ENCODE data around the gene POMT2. TPM values are rescaled to one million over a fixed set of nuclear protein-coding genes. Genes with fewer than 3 reads are reported as not detected.

POMT2 gene
- polyA plus RNA-seq (2012; rRNA removed): 19.9 and 22.8 TPM in 2 replicates
- 10.6 and 11.6 TPM in 2 replicates for polyA plus RNA-seq (2012; cell fraction: cytosol; rRNA removed)
- polyA plus RNA-seq (2012; cell fraction: nucleus; rRNA removed): 74.6 and 108 TPM in 2 replicates

DNA sequence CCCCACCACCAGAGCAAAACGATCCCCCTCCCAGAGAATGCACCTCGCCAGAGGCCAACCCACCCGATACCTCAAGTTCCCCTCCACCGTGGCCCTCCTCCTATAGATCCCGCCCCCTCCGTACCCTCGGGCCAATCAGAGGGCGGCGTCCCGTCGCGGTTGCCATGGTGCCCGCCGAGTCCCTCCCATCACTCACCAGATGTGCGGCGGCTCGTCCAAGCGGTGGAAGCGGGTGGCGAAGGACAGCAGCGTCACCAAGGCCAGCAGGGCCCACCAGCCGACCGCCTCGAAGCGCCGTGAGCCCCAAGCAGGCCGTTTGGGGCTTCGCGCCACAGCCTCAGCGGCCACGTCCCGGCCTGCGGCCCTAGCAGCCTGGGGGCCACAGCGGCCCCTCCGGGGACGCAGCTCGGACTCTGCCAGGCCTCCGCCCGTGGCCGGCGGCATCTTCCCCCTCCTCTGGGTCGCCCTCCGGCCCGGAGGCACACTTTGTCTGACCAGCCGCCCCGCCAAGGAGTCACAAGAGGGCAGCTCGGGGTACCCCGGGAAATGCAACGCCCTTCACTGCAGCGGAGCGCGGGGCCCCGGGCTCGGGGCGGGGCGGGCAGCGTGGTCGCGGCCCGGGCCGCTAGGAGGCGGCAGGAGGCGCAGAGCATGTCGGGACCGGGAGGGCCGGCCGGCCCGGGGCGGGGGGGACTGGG is at the start of gene POMT2:
POMT2 (minus strand) TSS at position 646 of the 698 bp plus-strand sequence; CDS start at position 444, 202 bp downstream.
- no peaks in the 10 kb centered on the region for H3K27me3 ChIP-seq (ENCODE audit: insufficient read depth)
- peak within 1 kb of the TSS; percentile 99 for H2AFZ ChIP-seq (ENCODE audit: low read depth)
- H3K79me2 ChIP-seq (ENCODE audit: insufficient read depth): peaks cover 37% of the 10 kb centered on the region
- H3K9ac ChIP-seq: peak within 1 kb of the TSS; percentile 84
- DNase-seq: peak; percentile 89
- 0% methylated on average over 12 of the region's 69 CpGs for WGBS (ENCODE audit: low lambda C conversion rate)
- TF ChIP-seq NRF1 (IDR thresholded peaks at IDR 0.05; ENCODE audit: low read depth, low read length) (no peak), ELF1 (IDR thresholded peaks at IDR 0.05) (no peak), FOSL2 (IDR thresholded peaks at IDR 0.05; ENCODE audit: borderline replicate concordance, low read depth) (no peak), PBX3 (IDR thresholded peaks at IDR 0.05) (peak; percentile 40; the same call in 1 of the 2 replicates), CHD2 (IDR thresholded peaks at IDR 0.05; ENCODE audit: low read length, partially characterized antibody) (no peak), CTCF (IDR thresholded peaks at IDR 0.05) (peak; percentile 50), TAF1 (IDR thresholded peaks at IDR 0.05; ENCODE audit: borderline replicate concordance, low read depth, low read length) (peak; percentile 42; the same call in 1 of the 2 replicates), MXI1 (IDR thresholded peaks at IDR 0.05; ENCODE audit: low read depth, low read length) (peak; percentile 70), REST (IDR thresholded peaks at IDR 0.05; ENCODE audit: low read depth, low read length) (no peak), POLR2AphosphoS5 (IDR thresholded peaks at IDR 0.05; ENCODE audit: low read depth, low read length) (peak; percentile 59; the same call in 1 of the 2 replicates), TCF12 (IDR thresholded peaks at IDR 0.05) (peak; percentile 4; the same call in 1 of the 2 replicates)
- TF ChIP-seq, protein P1, sequence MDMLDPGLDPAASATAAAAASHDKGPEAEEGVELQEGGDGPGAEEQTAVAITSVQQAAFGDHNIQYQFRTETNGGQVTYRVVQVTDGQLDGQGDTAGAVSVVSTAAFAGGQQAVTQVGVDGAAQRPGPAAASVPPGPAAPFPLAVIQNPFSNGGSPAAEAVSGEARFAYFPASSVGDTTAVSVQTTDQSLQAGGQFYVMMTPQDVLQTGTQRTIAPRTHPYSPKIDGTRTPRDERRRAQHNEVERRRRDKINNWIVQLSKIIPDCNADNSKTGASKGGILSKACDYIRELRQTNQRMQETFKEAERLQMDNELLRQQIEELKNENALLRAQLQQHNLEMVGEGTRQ (IDR thresholded peaks at IDR 0.05; ENCODE audit: borderline replicate concordance, low read depth, low read length): no peak
- TF ChIP-seq, protein P2, sequence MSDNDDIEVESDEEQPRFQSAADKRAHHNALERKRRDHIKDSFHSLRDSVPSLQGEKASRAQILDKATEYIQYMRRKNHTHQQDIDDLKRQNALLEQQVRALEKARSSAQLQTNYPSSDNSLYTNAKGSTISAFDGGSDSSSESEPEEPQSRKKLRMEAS (IDR thresholded peaks at IDR 0.05; ENCODE audit: low read depth): peak; percentile 45; the same call in 1 of the 2 replicates
- H4K20me1 ChIP-seq (ENCODE audit: insufficient read depth): peaks cover 4% of the 10 kb centered on the region
- H3K36me3 ChIP-seq (replicated peaks in 1 of 2; ENCODE audit: control insufficient read depth in 1 of 2, insufficient read depth in 2 of 2, low read length in 1 of 2): no peaks in the 10 kb centered on the region
- peak within 1 kb of the TSS; percentile 98 for H3K4me2 ChIP-seq
- H3K27ac ChIP-seq (ENCODE audit: low read depth in 2 of 2, low read length in 1 of 2): peak within 1 kb of the TSS; percentile 96 to 98
- POLR2A ChIA-PET: interaction anchor here (0.6 to 1.8 kb wide), 10 partner anchors 9 to 1304 kb away, joined by 3 to 10 read pairs (median 3); partner anchors contain the start of genes SAMD15, TMED8 and VIPAS39
- H3K9me2 ChIP-seq: no peaks in the 10 kb centered on the region
- H3K4me1 ChIP-seq (ENCODE audit: control insufficient read depth in 1 of 2, insufficient read depth in 2 of 2, low read depth in 1 of 2, low read length in 1 of 2): peaks cover 0 to 22% of the 10 kb centered on the region in 2 experiments; a peak in 2 of 4 replicates
- H3F3A ChIP-seq (replicated peaks; ENCODE audit: insufficient read depth): peaks cover 3% of the 10 kb centered on the region
- no peaks in the 10 kb centered on the region for H3K9me3 ChIP-seq
- CTCF ChIA-PET: interaction anchor here (0.9 to 3.8 kb wide), 7 partner anchors 9 to 267 kb away, joined by 3 to 20 read pairs (median 4); no protein-coding TSS in a partner anchor
- H3K4me3 ChIP-seq (ENCODE audit: low read depth in 2 of 2, low read length in 1 of 2): peak within 1 kb of the TSS; percentile 99 to 100

All from SK-N-SH (cell line).